ENCODE measurements around the gene SCD5.

Gene SCD5

GRCh38 chr4:82585690-82586435 is 212.7 kb downstream of the SCD5 start:
- TF ChIP-seq CTCF (IDR thresholded peaks at IDR 0.05; ENCODE audit: low read depth, low read length) = no peak
- no peak overlapping the region for H3K4me3 ChIP-seq (ENCODE audit: low read depth, low read length)

- TF ChIP-seq CTCF (IDR thresholded peaks at IDR 0.05; ENCODE audit: low read depth, low read length) = no peak
- H3K4me3 ChIP-seq (ENCODE audit: low read depth, low read length) = no peak overlapping the region
These were observed 213.7 kb downstream of the SCD5 start for GRCh38 chr4:82584931-82585330.

- TF ChIP-seq CTCF (IDR thresholded peaks at IDR 0.05; ENCODE audit: low read depth, low read length) = no peak
- H3K4me3 ChIP-seq (ENCODE audit: low read depth, low read length) = no peak overlapping the region
These were observed 214.6 kb downstream of the SCD5 start for GRCh38 chr4:82583897-82584587.

- H3K4me3 ChIP-seq (ENCODE audit: low read depth, low read length) = no peak overlapping the region
- TF ChIP-seq CTCF (IDR thresholded peaks at IDR 0.05; ENCODE audit: low read depth, low read length) = no peak
These were observed 218.7 kb downstream of the SCD5 start for GRCh38 chr4:82579932-82580331.

Data from WI38 (cell line).